HEK293 (cell line): ENCODE measurements around the gene MATN1.

Experiments used
- CTCF ChIP-seq: fragments of 450-650 bp; formaldehyde crosslinking; IDR thresholded peaks from 2 replicates; pipeline ENCODE4 v1.5.1; 2016; ENCODE audit warnings: missing biosample characterization, missing genetic modification characterization
- HOXD13 ChIP-seq: sonication (generic); formaldehyde crosslinking; IDR thresholded peaks from 2 replicates; pipeline ENCODE4 v1.8.0; 2022; ENCODE audit warnings: missing genetic modification reagents, borderline replicate concordance
- ZBTB1 ChIP-seq: fragments of 450-650 bp; formaldehyde crosslinking; IDR thresholded peaks from 2 replicates; pipeline ENCODE4 v1.5.1; 2016; ENCODE audit warnings: missing biosample characterization, missing genetic modification characterization
- ZNF132 ChIP-seq: fragments of 450-650 bp; formaldehyde crosslinking; IDR thresholded peaks from 2 replicates; pipeline ENCODE4 v1.5.1; 2017; ENCODE audit warnings: missing biosample characterization, missing genetic modification characterization, borderline replicate concordance

GRCh38 chr1:30742963-30743559 lies 19.7 kb upstream of the MATN1 start:
- TF ChIP-seq ZBTB1 (tag by site-specific recombination) = no peak
- TF ChIP-seq CTCF = no peak
- TF ChIP-seq ZNF132 (tag by site-specific recombination) = no peak
- TF ChIP-seq HOXD13 (CRISPR knock-in tag) = no peak
